SK-N-DZ (cell line): Measurements from ENCODE around the gene COL12A1. TPM values are rescaled to one million over a fixed set of nuclear protein-coding genes. Genes with fewer than 3 reads are reported as not detected.
A peak's percentile ranks its signal among the peaks of the same experiment; 100 is the strongest.

Experiments
- DNase-seq: peaks from one replicate; pipeline ENCODE4 v3.0.0-alpha.2; 2015; ENCODE audit warnings: low spot score
- polyA plus RNA-seq, 2 experiments: library from polyadenylated mRNA; depleted of rRNA; stranded (reverse); fragments of >200 nt; gene quantifications; 2 replicates each; pipeline ENCODE4 v1.2.3, GENCODE V29; 2014

Gene COL12A1
- polyA plus RNA-seq (2014; cell fraction: cytosol; rRNA removed), result 0.05 TPM in 1 of 2 replicates, not detected in the other
- 0.01 and 0.11 TPM in 2 replicates for polyA plus RNA-seq (2014; cell fraction: nucleus; rRNA removed)

GRCh38 chr6:75205776-75206575, at the start of gene COL12A1:
Gene COL12A1, minus strand, starts transcription at chr6:75206053. Its CDS starts 3,261 bp downstream, at chr6:75202792.
- DNase-seq, result peak; percentile 66

GRCh38 chr6:75250552-75250951, 44.7 kb upstream of the COL12A1 start:
- DNase-seq, result no peak

- DNase-seq, result no peak
Observed at GRCh38 chr6:75249837-75250236, 44.0 kb upstream of the COL12A1 start.

GRCh38 chr6:75246386-75246785, 40.5 kb upstream of the COL12A1 start:
- no peak for DNase-seq

- no peak for DNase-seq
Observed at GRCh38 chr6:75244063-75244584, 38.3 kb upstream of the COL12A1 start.

- DNase-seq, result peak; percentile 98
Observed at GRCh38 chr6:75243333-75244062, 37.6 kb upstream of the COL12A1 start, which contains the start of gene COX7A2. Gene COX7A2, minus strand, starts transcription at chr6:75243801. Its CDS starts 67 bp downstream, at chr6:75243734.

GRCh38 chr6:75236630-75237029, 30.8 kb upstream of the COL12A1 start:
- DNase-seq, result no peak

- DNase-seq, result no peak
Observed at GRCh38 chr6:75235271-75235670, 29.4 kb upstream of the COL12A1 start.

- DNase-seq, result no peak
Observed at GRCh38 chr6:75234126-75234865, 28.4 kb upstream of the COL12A1 start.

- DNase-seq, result no peak
Observed at GRCh38 chr6:75233092-75233615, 27.3 kb upstream of the COL12A1 start.

- DNase-seq, result peak; percentile 49
Observed at GRCh38 chr6:75230484-75231325, 24.9 kb upstream of the COL12A1 start.

- DNase-seq, result no peak
Observed at GRCh38 chr6:75224303-75224926, 18.6 kb upstream of the COL12A1 start.

GRCh38 chr6:75223428-75223827, 17.6 kb upstream of the COL12A1 start:
- no peak for DNase-seq

- DNase-seq, result no peak
Observed at GRCh38 chr6:75222261-75222660, 16.4 kb upstream of the COL12A1 start.

GRCh38 chr6:75221116-75221515, 15.3 kb upstream of the COL12A1 start:
- no peak for DNase-seq

- no peak for DNase-seq
Observed at GRCh38 chr6:75220357-75220756, 14.5 kb upstream of the COL12A1 start.

- no peak for DNase-seq
Observed at GRCh38 chr6:75219263-75219662, 13.4 kb upstream of the COL12A1 start.

- DNase-seq, result no peak
Observed at GRCh38 chr6:75217193-75217592, 11.3 kb upstream of the COL12A1 start.

GRCh38 chr6:75215291-75215690, 9.4 kb upstream of the COL12A1 start:
- DNase-seq, result no peak

GRCh38 chr6:75213732-75214131, 7.9 kb upstream of the COL12A1 start:
- no peak for DNase-seq
